Brain microvascular endothelial cell (primary cell): Measurements from ENCODE around the gene MTX3.

Source experiments
- DNase-seq: peaks from one replicate; pipeline ENCODE4 v3.0.0-alpha.2; 2020
- H3K27ac ChIP-seq: fragments of 250-450 bp; sonication (Bioruptor Pico); 2 replicates; pipeline ENCODE4 v1.5.1; 2020; ENCODE audit warnings: mild to moderate bottlenecking, moderate library complexity
- H3K27me3 ChIP-seq: fragments of 250-450 bp; sonication (Bioruptor Pico); replicated peaks from 2 replicates; pipeline ENCODE4 v1.5.1; 2020; ENCODE audit warnings: mild to moderate bottlenecking
- H3K36me3 ChIP-seq: fragments of 250-450 bp; sonication (Bioruptor Pico); replicated peaks from 2 replicates; pipeline ENCODE4 v1.5.1; 2020; ENCODE audit warnings: mild to moderate bottlenecking
- H3K4me3 ChIP-seq: 2 replicates; pipeline ENCODE4 v1.5.1; 2011; ENCODE audit warnings: low read depth, mild to moderate bottlenecking, control low read depth, low read length, moderate library complexity
- CTCF ChIP-seq: IDR thresholded peaks from 2 replicates; pipeline ENCODE4 v1.5.1; 2011; ENCODE audit warnings: low read depth, mild to moderate bottlenecking, moderate library complexity, low read length, control low read depth, inconsistent platforms; ENCODE audit errors: missing control alignments
- in situ Hi-C: cut with HindIII; loops from 2 replicates; pipeline ENCODE4 v1.10.0; 2017; ENCODE audit warnings: low sequenced_read_pairs, low pct_ligation_motif_present

Gene MTX3

GRCh38 chr5:79931409-79931808 is 59.7 kb downstream of the MTX3 start:
- in situ Hi-C loops, result no loop called here
- no peak for TF ChIP-seq CTCF
- H3K36me3 ChIP-seq, result no peaks in the 10 kb centered on the region
- no peaks in the 10 kb centered on the region for H3K27me3 ChIP-seq
- no peak overlapping the region for H3K4me3 ChIP-seq
- no peak overlapping the region for H3K27ac ChIP-seq
- no peak for DNase-seq

- no peak overlapping the region for H3K27ac ChIP-seq
- no peaks in the 10 kb centered on the region for H3K36me3 ChIP-seq
- no peaks in the 10 kb centered on the region for H3K27me3 ChIP-seq
- in situ Hi-C loops, result no loop called here
- TF ChIP-seq CTCF, result no peak
- H3K4me3 ChIP-seq, result no peak overlapping the region
- no peak for DNase-seq
Observed at GRCh38 chr5:79929095-79929494, 62.0 kb downstream of the MTX3 start.
